AG04450 (cell line): ENCODE data around the gene KRTAP5-2. TPM values are rescaled to one million over a fixed set of nuclear protein-coding genes. Genes with fewer than 3 reads are reported as not detected.

Experiments
- CTCF ChIA-PET: fragments of 300-600, 350-600 bp; formaldehyde crosslinking; extraction: SDS; loops from one replicate; lab custom pipeline; 2022; ENCODE audit warnings: antibody characterized with exemption, inconsistent platforms; lab: Charles Lee
- POLR2A ChIA-PET: fragments of 350-600 bp; formaldehyde crosslinking; extraction: SDS; loops from one replicate; lab custom pipeline; 2021; ENCODE audit warnings: antibody characterized with exemption, inconsistent platforms; lab: Yijun Ruan, JAX
- DNase-seq: peaks from one replicate; pipeline ENCODE4 v3.0.0-alpha.2; 2011; ENCODE audit warnings: low read depth, low spot score
- H3K27ac ChIP-seq: one replicate; pipeline ENCODE4 v1.5.1; 2012; ENCODE audit warnings: low read depth, low read length, control low read depth
- H3K27me3 ChIP-seq: one replicate; pipeline ENCODE4 v1.6.0; 2012; ENCODE audit warnings: low read length; ENCODE audit not compliant: control insufficient read depth, insufficient read depth
- H3K4me3 ChIP-seq: 2 replicates; pipeline ENCODE4 v1.5.1; 2011; ENCODE audit warnings: mild to moderate bottlenecking, low read depth, low read length, control low read depth
- H3K9me3 ChIP-seq: 2 replicates; pipeline ENCODE4 v1.5.1; 2012; ENCODE audit warnings: low read length; ENCODE audit not compliant: control insufficient read depth, insufficient read depth
- polyA plus RNA-seq: library from polyadenylated mRNA; depleted of rRNA; stranded (reverse); fragments of >200 nt; gene quantifications from 2 replicates; pipeline ENCODE4 v1.2.3, GENCODE V29; 2011
- TF ChIP-seq, protein P1 (sequence below): IDR thresholded peaks from 2 replicates; pipeline ENCODE4 v1.5.1; 2011; ENCODE audit warnings: low read depth, low read length, control low read depth, inconsistent platforms

Gene KRTAP5-2
- polyA plus RNA-seq, 1 experiment = not detected

DNA sequence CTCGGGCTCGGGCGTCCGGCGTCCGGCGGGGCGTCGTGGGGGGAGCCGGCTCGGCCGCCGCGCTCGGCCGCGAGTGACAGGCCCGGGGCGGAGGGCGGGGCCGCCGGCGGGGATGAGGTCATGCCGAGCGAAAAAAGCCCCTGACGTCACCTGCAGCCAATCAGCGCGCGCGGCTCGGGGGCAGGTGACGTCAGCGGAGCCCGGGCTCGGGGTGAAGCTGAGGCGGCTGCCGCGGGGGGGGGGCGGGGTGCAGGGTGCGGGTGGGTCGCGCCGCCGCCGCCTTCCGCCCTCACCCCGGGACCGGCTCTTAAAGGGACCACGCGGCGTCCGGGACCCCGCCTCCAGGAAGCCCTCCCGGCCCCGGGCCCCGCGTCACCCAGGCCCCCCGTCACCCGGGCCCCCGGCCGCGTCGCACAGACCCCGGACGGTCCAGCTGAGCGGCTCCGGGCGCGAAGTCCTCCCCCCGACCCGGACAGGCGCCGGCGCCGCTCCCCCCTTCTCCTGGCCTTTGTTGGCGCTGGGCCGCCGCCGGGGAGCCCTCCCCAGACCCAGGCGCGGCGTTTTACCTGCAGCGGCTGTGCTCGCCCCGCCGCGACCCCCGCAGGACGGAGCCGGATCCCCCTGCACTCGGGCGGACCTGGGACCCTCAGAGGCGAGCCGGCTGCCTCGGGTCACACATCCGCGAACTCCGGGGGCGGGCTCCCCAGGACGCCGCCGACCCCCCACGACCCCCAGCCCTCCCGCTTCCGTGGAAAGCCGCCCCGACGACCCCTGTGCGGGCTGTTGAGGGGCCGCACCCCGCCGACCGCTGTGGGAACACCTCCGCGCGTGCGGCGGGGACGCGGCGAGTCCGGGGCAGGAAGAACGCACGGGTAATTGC lies 25.7 kb downstream of the KRTAP5-2 start, which contains the start of gene DUSP8:
DUSP8 (minus strand) TSS at position 75 of the 880 bp plus-strand sequence. CDS start 6,445 bp downstream, outside the sequence.
- no peak within 1 kb of the TSS for H3K27ac ChIP-seq
- TF ChIP-seq, protein P1, sequence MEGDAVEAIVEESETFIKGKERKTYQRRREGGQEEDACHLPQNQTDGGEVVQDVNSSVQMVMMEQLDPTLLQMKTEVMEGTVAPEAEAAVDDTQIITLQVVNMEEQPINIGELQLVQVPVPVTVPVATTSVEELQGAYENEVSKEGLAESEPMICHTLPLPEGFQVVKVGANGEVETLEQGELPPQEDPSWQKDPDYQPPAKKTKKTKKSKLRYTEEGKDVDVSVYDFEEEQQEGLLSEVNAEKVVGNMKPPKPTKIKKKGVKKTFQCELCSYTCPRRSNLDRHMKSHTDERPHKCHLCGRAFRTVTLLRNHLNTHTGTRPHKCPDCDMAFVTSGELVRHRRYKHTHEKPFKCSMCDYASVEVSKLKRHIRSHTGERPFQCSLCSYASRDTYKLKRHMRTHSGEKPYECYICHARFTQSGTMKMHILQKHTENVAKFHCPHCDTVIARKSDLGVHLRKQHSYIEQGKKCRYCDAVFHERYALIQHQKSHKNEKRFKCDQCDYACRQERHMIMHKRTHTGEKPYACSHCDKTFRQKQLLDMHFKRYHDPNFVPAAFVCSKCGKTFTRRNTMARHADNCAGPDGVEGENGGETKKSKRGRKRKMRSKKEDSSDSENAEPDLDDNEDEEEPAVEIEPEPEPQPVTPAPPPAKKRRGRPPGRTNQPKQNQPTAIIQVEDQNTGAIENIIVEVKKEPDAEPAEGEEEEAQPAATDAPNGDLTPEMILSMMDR = no peak
- H3K9me3 ChIP-seq = no peaks in the 10 kb centered on the region; the same call in 1 of the 2 replicates
- peak within 1 kb of the TSS; percentile 61 for H3K4me3 ChIP-seq
- H3K27me3 ChIP-seq = peaks cover 25% of the 10 kb centered on the region
- DNase-seq = peak; percentile 48
- POLR2A ChIA-PET = interaction anchor here (1.0 kb wide), 1 partner anchor 14 kb away, joined by 3 read pairs; no protein-coding TSS in a partner anchor
- CTCF ChIA-PET = interaction anchor here (0.6 to 3.5 kb wide), 4 partner anchors 15 to 26 kb away, joined by 3 to 87 read pairs (median 6); no protein-coding TSS in a partner anchor

DNA sequence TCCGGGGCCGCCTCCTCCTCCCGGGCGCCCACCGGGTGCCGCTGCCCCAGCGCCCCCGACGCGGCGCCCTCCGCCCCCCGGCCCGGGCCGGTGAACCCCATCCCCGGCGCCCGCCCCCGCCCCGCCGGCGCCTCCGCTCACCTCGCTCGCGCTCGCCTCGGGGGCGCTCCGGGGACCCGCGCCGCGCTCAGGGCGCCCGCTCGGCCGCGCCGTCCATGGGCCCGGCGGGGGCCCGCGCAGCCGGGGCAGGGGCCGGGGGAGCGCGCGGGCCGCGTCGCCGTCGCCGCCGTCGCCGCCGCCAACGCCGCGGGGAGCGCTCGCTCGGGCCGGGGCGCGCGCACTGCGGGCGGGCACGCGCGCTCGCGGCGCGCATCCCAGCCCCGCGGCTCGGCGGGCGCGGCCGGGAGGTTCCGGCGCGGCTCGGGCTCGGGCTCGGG lies 26.3 kb downstream of the KRTAP5-2 start:
- H3K27ac ChIP-seq = no peak overlapping the region
- H3K27me3 ChIP-seq = peaks cover 25% of the 10 kb centered on the region
- TF ChIP-seq, protein P1 = no peak
- H3K9me3 ChIP-seq = no peaks in the 10 kb centered on the region; the same call in 1 of the 2 replicates
- ChIA-PET POLR2A (no interaction called here), CTCF (interaction anchor here (0.6 to 1.4 kb wide), 2 partner anchors 21 to 25 kb away, joined by 3 to 8 read pairs; no protein-coding TSS in a partner anchor)
- H3K4me3 ChIP-seq = peak overlapping the region; percentile 61
- no peak for DNase-seq

- Histone ChIP-seq H3K27me3 (peaks cover 25% of the 10 kb centered on the region), H3K27ac (no peak overlapping the region), H3K9me3 (no peaks in the 10 kb centered on the region; the same call in 1 of the 2 replicates), H3K4me3 (peak overlapping the region; percentile 61)
- CTCF ChIA-PET = interaction anchor here (1.4 kb wide), 1 partner anchor 24 kb away, joined by 8 read pairs; no protein-coding TSS in a partner anchor
- TF ChIP-seq, protein P1 = no peak
- no peak for DNase-seq
- POLR2A ChIA-PET = no interaction called here
Observed at GRCh38 chr11:1570896-1571759, 27.0 kb downstream of the KRTAP5-2 start.

DNA sequence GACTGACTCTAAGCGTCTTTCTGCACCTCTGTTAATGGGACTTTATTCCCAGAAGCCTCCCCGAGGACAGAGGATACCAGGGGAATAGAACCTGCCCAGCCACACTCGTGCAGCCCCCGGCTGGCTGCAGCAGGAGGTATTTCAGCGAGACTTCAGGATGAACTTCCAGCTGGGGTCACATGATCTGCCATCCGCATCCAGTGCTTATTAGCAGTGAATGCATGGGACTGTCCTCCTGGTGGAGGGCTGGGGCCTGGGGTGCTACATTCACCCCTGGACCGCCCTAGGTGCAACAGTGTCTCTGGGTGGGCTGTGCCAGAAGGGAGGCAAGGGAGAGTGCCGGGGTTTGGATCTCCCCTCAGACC lies 27.6 kb downstream of the KRTAP5-2 start:
- H3K9me3 ChIP-seq = no peaks in the 10 kb centered on the region; the same call in 1 of the 2 replicates
- POLR2A ChIA-PET = no interaction called here
- no peak overlapping the region for H3K27ac ChIP-seq
- no peak for DNase-seq
- CTCF ChIA-PET = no interaction called here
- peaks cover 25% of the 10 kb centered on the region for H3K27me3 ChIP-seq
- peak overlapping the region; percentile 61 for H3K4me3 ChIP-seq
- TF ChIP-seq, protein P1 = no peak
